ENCODE data around the gene ATG16L2. TPM values are rescaled to one million over a fixed set of nuclear protein-coding genes. Genes with fewer than 3 reads are reported as not detected.
A peak's percentile ranks its signal among the peaks of the same experiment; 100 is the strongest.

ATG16L2 gene
- total RNA-seq, 1 donor from 2014 or later, result 14.4 TPM

- Histone ChIP-seq H3K4me3 (no peak overlapping the region), H3K27ac (replicated peaks) (peak overlapping the region; percentile 95), H3K9me3 (replicated peaks) (no peaks in the 10 kb centered on the region), H3K36me3 (peaks cover 39% of the 10 kb centered on the region), H3K27me3 (ENCODE audit: low read depth) (no peaks in the 10 kb centered on the region), H3K4me1 (peaks cover 93% of the 10 kb centered on the region)
- intact Hi-C loops (cut with micrococcal nuclease), result no loop called here
- TF ChIP-seq CTCF (IDR thresholded peaks at IDR 0.05; ENCODE audit: borderline replicate concordance), result no peak
- peak; percentile 84 for DNase-seq
These were observed 21.9 kb downstream of the ATG16L2 start for GRCh38 chr11:72836111-72836510.

- Histone ChIP-seq H3K9me3 (replicated peaks) (no peaks in the 10 kb centered on the region), H3K27me3 (ENCODE audit: low read depth) (no peaks in the 10 kb centered on the region), H3K27ac (replicated peaks) (peak overlapping the region; percentile 95), H3K4me3 (no peak overlapping the region), H3K36me3 (peaks cover 52% of the 10 kb centered on the region), H3K4me1 (peaks cover 93% of the 10 kb centered on the region)
- no peak for DNase-seq
- no peak for TF ChIP-seq CTCF (IDR thresholded peaks at IDR 0.05; ENCODE audit: borderline replicate concordance)
- intact Hi-C loops (cut with micrococcal nuclease), result no loop called here
These were observed 24.6 kb downstream of the ATG16L2 start for GRCh38 chr11:72838691-72839305.

DNA sequence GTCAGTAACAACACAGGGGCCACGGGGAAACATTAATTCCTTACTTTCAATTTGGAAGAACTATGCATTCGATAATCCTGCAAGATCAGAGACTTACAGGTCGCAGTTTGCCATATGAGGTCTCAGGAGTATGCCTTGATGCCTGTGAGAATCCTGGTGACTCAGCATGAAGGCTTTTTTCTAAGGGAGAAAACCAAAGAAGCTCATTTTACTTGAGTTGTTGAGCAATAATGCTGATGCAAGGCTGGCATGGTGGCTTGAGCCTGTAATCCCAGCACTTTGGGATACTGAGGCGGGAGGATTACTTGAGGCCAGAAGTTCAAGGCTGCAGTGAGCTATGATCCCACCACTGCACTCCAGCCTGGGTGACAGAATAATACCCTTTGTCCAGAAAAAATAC is 26.6 kb downstream of the ATG16L2 start:
- TF ChIP-seq CTCF (IDR thresholded peaks at IDR 0.05; ENCODE audit: borderline replicate concordance), result no peak
- peaks cover 52% of the 10 kb centered on the region for H3K36me3 ChIP-seq

GRCh38 chr11:72841397-72841796 is 27.2 kb downstream of the ATG16L2 start:
- Histone ChIP-seq H3K4me1 (peaks cover 80% of the 10 kb centered on the region), H3K9me3 (replicated peaks) (no peaks in the 10 kb centered on the region), H3K27ac (replicated peaks) (peak overlapping the region; percentile 84), H3K4me3 (no peak overlapping the region), H3K36me3 (peaks cover 52% of the 10 kb centered on the region), H3K27me3 (ENCODE audit: low read depth) (no peaks in the 10 kb centered on the region)
- DNase-seq, result no peak
- intact Hi-C loops (cut with micrococcal nuclease), result no loop called here
- no peak for TF ChIP-seq CTCF (IDR thresholded peaks at IDR 0.05; ENCODE audit: borderline replicate concordance)

More for the DNA sequence above, 26.6 kb downstream of the ATG16L2 start:
- Histone ChIP-seq H3K27ac (replicated peaks) (peak overlapping the region; percentile 84), H3K4me3 (no peak overlapping the region), H3K4me1 (peaks cover 86% of the 10 kb centered on the region), H3K27me3 (ENCODE audit: low read depth) (no peaks in the 10 kb centered on the region), H3K9me3 (replicated peaks) (no peaks in the 10 kb centered on the region)
- intact Hi-C loops (cut with micrococcal nuclease), result no loop called here
- DNase-seq, result no peak

DNA sequence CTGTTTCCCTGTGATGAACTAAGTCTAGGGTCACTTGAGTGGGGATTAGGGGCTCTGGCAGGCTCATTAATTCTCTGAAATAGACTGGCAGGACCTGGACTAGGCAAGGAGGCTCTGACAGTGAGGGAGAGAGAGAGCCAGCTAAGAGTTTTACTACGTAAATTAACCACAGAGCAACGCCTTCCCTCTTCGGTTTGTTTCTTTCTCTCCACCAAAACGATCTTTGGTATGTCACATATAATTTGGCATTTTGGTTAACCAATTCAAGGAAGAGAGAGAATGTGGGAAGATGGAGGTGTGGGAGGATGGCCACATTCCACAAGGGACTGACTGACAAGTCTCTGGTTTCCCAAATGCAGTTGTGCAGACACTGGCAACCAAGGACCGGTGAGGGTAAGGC is 27.9 kb downstream of the ATG16L2 start:
- Histone ChIP-seq H3K36me3 (peaks cover 52% of the 10 kb centered on the region), H3K4me3 (no peak overlapping the region), H3K9me3 (replicated peaks) (no peaks in the 10 kb centered on the region), H3K27ac (replicated peaks) (peak overlapping the region; percentile 84), H3K4me1 (peaks cover 73% of the 10 kb centered on the region), H3K27me3 (ENCODE audit: low read depth) (no peaks in the 10 kb centered on the region)
- TF ChIP-seq CTCF (IDR thresholded peaks at IDR 0.05; ENCODE audit: borderline replicate concordance), result no peak
- no peak for DNase-seq
- intact Hi-C loops (cut with micrococcal nuclease), result no loop called here

Data from left ventricle myocardium inferior (tissue), 1 donor.